HL-60 (cell line): ENCODE measurements around the gene MRPS2.

Source experiments
- DNase-seq, 2 experiments: peaks; one replicate each; pipeline ENCODE4 v3.0.0-alpha.2; 2010 to 2020; ENCODE audit warnings: low read depth in 1 of 2, low spot score in 1 of 2
- H3K27ac ChIP-seq: fragments of 250-450 bp; sonication (Bioruptor Pico); replicated peaks from 2 replicates; pipeline ENCODE4 v1.5.1; 2020; ENCODE audit warnings: mild to moderate bottlenecking, moderate library complexity
- H3K27me3 ChIP-seq: fragments of 250-450 bp; sonication (Bioruptor Pico); 2 replicates; pipeline ENCODE4 v1.5.1; 2021; ENCODE audit warnings: mild to moderate bottlenecking, moderate library complexity; ENCODE audit not compliant: insufficient read depth, poor library complexity, severe bottlenecking
- H3K4me3 ChIP-seq: replicated peaks from 2 replicates; pipeline ENCODE4 v1.5.1; 2011; ENCODE audit warnings: mild to moderate bottlenecking, control low read depth, low read length; ENCODE audit not compliant: insufficient read depth
- GABPA ChIP-seq: IDR thresholded peaks from 2 replicates; pipeline ENCODE4 v1.6.1; 2012; ENCODE audit warnings: low read depth
- POLR2AphosphoS5 ChIP-seq: IDR thresholded peaks from 2 replicates; pipeline ENCODE4 v1.6.1; 2012; ENCODE audit warnings: low read depth
- SPI1 ChIP-seq: IDR thresholded peaks from 2 replicates; pipeline ENCODE4 v1.6.1; 2012; ENCODE audit warnings: low read depth, mild to moderate bottlenecking, borderline replicate concordance
- TF ChIP-seq, protein P1 (sequence below): IDR thresholded peaks from one replicate; pipeline ENCODE4 v1.5.1; 2011; ENCODE audit warnings: low read length, control low read depth, inconsistent platforms; ENCODE audit not compliant: insufficient read depth
- TF ChIP-seq, protein P2 (sequence below): IDR thresholded peaks from 2 replicates; pipeline ENCODE4 v1.6.1; 2012; ENCODE audit warnings: low read depth; ENCODE audit not compliant: insufficient replicate concordance

The MRPS2 gene

DNA sequence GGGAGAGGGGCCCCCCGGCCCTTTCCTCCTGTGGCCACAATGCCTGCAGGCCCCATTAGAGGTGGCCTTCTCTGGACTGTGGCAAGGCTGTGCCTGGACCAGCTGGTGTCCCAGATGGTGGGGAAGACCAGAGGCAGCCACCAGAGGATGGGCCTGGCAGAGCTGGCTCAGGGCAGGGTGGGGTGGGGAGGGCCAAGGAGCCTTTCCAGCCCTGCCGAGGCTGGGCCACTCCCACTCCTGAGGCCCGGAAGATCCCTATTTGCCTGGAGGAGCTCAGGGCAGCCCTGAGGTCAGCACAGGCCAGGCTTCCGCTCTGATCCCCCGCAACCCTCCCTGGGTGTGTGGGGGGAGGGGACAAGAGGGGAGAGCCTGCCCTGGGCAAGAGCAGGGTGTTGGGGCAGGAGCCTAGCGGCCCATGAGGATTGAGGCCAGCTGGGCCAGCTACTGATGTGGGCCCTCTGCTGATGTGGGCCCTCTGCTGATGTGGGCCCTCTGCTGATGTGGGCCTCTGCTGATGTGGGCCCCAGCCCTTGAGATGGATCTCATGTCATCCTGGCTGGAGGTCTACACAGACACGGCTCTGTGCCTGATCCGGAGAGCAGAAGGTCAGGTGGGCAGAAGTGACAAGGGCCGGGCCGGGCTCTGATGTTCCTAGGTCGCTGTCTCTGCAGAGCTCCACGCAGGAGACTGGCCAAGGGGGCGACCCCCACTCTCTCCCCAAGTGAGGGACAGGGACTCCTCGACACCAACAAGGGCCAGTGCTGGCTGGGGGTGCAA lies 6.0 kb downstream of the MRPS2 start:
- Histone ChIP-seq H3K27ac (no peak overlapping the region), H3K4me3 (no peak overlapping the region), H3K27me3 (no peaks in the 10 kb centered on the region)
- DNase-seq: no peak
- TF ChIP-seq POLR2AphosphoS5 (no peak), GABPA (no peak), SPI1 (no peak)
- TF ChIP-seq, protein P1, sequence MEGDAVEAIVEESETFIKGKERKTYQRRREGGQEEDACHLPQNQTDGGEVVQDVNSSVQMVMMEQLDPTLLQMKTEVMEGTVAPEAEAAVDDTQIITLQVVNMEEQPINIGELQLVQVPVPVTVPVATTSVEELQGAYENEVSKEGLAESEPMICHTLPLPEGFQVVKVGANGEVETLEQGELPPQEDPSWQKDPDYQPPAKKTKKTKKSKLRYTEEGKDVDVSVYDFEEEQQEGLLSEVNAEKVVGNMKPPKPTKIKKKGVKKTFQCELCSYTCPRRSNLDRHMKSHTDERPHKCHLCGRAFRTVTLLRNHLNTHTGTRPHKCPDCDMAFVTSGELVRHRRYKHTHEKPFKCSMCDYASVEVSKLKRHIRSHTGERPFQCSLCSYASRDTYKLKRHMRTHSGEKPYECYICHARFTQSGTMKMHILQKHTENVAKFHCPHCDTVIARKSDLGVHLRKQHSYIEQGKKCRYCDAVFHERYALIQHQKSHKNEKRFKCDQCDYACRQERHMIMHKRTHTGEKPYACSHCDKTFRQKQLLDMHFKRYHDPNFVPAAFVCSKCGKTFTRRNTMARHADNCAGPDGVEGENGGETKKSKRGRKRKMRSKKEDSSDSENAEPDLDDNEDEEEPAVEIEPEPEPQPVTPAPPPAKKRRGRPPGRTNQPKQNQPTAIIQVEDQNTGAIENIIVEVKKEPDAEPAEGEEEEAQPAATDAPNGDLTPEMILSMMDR: no peak
- TF ChIP-seq, protein P2, sequence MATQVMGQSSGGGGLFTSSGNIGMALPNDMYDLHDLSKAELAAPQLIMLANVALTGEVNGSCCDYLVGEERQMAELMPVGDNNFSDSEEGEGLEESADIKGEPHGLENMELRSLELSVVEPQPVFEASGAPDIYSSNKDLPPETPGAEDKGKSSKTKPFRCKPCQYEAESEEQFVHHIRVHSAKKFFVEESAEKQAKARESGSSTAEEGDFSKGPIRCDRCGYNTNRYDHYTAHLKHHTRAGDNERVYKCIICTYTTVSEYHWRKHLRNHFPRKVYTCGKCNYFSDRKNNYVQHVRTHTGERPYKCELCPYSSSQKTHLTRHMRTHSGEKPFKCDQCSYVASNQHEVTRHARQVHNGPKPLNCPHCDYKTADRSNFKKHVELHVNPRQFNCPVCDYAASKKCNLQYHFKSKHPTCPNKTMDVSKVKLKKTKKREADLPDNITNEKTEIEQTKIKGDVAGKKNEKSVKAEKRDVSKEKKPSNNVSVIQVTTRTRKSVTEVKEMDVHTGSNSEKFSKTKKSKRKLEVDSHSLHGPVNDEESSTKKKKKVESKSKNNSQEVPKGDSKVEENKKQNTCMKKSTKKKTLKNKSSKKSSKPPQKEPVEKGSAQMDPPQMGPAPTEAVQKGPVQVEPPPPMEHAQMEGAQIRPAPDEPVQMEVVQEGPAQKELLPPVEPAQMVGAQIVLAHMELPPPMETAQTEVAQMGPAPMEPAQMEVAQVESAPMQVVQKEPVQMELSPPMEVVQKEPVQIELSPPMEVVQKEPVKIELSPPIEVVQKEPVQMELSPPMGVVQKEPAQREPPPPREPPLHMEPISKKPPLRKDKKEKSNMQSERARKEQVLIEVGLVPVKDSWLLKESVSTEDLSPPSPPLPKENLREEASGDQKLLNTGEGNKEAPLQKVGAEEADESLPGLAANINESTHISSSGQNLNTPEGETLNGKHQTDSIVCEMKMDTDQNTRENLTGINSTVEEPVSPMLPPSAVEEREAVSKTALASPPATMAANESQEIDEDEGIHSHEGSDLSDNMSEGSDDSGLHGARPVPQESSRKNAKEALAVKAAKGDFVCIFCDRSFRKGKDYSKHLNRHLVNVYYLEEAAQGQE: no peak

DNA sequence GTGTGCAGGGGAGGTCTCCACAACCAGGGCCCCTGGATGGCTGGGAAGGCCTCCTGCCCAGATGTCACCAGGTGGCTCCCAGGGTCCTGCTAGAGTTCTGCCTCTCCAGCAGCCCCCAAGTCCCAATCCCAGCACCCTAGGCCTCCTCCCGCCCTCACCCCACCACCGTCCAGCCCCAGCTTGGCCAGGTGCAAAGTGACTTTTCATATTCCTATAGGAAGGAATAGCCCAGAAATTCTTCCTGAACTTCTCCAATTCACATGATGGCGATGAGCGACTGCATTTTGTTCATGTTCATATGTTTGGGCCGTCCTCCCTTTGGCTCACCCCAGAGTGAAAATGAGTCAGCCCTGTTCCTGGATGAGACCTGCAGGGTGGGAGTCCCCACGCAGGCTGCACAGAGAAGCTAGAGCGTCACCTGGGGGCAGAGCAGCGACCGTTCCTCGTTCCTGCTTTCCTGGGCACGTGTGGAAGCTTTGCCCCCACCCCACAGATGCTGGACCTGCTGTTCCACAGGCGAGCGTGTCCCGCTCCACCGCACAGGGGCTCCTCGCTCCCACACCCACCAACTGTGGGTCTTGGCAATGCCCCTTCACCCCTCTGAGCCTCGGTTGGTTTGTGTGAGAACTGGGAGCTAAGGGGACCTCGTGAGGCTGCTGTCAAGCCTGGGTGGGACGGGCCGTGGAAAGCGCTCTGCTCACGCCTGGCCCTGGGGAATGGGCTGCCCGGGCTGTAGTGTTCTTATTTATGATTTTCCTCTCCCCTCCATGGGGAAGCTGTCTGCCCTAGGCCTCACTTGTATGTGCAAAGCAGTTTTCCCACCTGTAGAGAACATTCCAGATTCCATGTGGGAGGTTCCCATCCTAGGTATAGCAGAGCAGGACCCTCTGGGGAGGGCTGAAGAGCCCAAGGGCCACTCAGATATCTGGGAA lies 6.9 kb downstream of the MRPS2 start:
- Histone ChIP-seq H3K27ac (no peak overlapping the region), H3K27me3 (no peaks in the 10 kb centered on the region), H3K4me3 (no peak overlapping the region)
- no peak for DNase-seq
- TF ChIP-seq SPI1: no peak

DNA sequence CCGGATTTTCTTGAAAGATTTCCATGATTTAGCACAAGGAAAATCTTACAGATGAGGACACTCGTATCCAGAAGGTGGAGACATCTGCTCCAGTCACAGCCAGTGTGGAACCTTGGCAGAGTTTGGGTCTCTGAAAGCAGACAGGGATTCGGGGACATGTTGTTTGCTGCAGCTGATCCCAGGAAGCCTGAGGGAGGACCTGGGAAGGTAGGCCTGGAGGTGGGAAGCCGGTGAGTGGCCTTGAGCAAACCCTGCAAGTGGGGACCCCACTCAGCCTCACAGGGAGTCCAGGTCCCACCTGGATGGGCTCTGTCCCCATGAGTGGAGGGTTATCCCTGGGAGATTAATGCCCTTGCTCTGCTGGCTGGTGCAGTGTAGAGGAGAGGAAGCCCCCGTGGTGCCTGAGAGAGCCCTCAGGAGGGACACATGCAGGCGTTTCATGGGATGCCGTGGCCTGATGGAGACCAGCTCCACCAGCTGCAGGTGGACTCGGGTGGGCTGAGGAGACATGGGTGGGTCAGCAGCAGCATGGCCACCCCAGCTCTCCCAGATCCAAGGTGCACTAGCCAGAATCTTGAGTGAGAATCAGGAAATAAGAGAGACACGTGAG lies 7.8 kb downstream of the MRPS2 start:
- TF ChIP-seq SPI1 (no peak), GABPA (no peak), POLR2AphosphoS5 (no peak)
- TF ChIP-seq, protein P1: no peak
- TF ChIP-seq, protein P2: no peak
- Histone ChIP-seq H3K4me3 (no peak overlapping the region), H3K27me3 (no peaks in the 10 kb centered on the region), H3K27ac (no peak overlapping the region)
- no peak for DNase-seq

DNA sequence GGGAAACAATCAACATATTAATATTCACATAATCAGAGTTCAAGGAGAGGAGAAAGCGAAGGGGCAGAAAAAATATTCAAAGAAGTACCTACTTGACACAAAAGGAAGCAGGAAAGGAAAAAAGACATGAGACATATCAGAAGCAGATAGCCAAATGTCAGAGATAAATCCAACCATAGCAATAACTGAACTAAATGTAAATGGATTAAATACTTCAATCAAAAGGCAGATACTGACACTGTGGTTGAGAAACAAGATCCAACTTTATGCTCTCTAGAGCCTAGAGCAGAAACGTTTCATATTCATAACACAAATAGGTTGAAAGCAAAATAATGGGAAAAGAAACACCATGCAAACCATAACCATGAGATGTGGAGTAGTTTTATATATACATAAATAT lies 9.0 kb downstream of the MRPS2 start:
- DNase-seq: no peak
- Histone ChIP-seq H3K27me3 (no peaks in the 10 kb centered on the region), H3K27ac (no peak overlapping the region), H3K4me3 (no peak overlapping the region)
- TF ChIP-seq POLR2AphosphoS5 (no peak), GABPA (no peak)
- TF ChIP-seq, protein P2: no peak
- TF ChIP-seq, protein P1: no peak
